ENCODE results near the gene OPN1MW3. TPM values are rescaled to one million over a fixed set of nuclear protein-coding genes. Genes with fewer than 3 reads are reported as not detected.
"Not testable (repeated sequence)": the region's sequence is repeated elsewhere in the genome, so short reads cannot be mapped to it uniquely, and the experiment has no call there.

OPN1MW3 gene
- total RNA-seq, result not detected

DNA sequence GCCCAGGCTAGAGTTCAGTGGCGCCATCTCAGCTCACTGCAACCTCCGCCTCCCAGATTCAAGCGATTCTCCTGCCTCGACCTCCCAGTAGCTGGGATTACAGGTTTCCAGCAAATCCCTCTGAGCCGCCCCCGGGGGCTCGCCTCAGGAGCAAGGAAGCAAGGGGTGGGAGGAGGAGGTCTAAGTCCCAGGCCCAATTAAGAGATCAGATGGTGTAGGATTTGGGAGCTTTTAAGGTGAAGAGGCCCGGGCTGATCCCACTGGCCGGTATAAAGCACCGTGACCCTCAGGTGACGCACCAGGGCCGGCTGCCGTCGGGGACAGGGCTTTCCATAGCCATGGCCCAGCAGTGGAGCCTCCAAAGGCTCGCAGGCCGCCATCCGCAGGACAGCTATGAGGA, at the start of gene OPN1MW3:
TSS of gene OPN1MW3 (plus strand) at position 301 of the 400 bp plus-strand sequence. CDS start at position 339, 38 bp downstream.
- intact Hi-C loops (cut with DNase I); DNase-seq (ENCODE audit: low spot score); ATAC-seq: not testable (repeated sequence)

DNA sequence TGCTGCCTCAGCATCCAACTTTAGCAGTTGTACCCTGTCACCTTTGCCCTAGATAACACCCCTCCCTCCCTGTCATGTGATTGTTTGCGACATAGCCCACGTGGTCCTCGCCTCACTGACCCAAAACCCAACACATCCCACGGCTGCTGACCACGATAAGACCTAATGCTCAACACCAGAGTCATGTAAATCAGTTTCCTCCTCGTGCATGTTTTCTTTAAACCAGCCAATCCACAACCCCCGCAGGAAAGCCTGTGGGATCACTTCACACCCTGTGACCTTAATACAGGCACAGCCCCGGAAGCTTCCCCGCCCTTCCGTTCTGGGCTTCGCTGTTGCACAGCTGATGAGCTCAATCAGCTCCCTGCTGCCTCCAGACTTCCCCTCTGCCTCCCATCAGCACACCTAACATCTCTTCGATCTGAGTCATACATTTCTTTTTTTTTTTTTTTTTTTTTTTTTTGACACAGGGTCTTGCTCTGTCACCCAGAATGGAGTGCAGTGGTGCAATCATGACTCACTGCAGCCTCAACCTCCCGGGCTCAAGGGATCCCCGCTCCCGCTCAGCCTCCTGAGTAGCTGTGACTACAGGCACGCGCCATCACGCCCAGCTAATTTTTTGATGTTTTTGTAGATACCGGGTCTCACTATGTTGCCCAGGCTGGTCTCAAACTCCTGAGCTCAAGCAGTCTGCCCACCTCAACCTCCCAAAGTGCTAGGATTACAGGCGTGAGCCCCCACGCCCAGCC, 47.5 kb upstream of the OPN1MW3 start:
- intact Hi-C loops (cut with DNase I); DNase-seq (ENCODE audit: low spot score): not testable (repeated sequence)
- peak; percentile 92 for ATAC-seq

DNA sequence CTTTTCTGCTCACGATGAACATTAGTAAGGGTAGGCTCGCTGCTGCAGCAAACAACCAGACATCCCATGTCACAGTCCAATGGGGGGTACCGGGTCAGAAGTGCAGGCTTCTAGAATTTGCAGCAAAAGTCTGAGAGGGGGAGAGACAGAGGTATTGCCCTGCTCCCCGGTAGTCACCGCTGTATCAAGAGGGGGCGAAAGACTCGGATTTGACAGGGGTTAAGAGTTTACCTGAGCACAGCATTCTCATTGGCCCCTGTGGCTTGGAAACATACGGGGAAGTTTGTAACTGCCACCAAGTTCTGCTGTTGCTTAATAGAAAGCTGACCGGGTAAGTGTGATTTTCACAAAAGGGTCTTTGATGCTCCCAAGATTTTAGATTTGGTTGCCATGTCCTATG, 46.3 kb upstream of the OPN1MW3 start:
- DNase-seq (ENCODE audit: low spot score); ATAC-seq; intact Hi-C loops (cut with DNase I): not testable (repeated sequence)

DNA sequence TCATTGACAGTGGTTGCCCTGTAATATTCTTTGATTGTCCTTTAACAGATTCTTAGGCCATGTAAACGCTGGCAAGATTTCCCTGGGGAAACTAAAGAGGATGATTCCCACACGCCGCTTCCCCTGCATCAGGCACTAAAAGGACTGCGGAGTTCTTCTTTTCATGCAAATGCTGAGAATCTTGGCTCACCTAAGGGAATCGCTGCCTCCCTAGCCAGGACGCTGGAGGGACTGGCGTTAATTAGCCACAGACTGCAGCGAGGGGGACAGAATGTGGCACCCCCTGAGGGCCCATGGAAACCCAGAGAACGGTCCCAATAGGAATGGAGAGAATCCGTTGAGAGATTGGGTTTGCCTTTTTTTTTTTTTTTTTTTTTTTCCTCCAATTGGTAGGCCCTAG, 45.9 kb upstream of the OPN1MW3 start:
- intact Hi-C loops (cut with DNase I); DNase-seq (ENCODE audit: low spot score); ATAC-seq: not testable (repeated sequence)

DNA sequence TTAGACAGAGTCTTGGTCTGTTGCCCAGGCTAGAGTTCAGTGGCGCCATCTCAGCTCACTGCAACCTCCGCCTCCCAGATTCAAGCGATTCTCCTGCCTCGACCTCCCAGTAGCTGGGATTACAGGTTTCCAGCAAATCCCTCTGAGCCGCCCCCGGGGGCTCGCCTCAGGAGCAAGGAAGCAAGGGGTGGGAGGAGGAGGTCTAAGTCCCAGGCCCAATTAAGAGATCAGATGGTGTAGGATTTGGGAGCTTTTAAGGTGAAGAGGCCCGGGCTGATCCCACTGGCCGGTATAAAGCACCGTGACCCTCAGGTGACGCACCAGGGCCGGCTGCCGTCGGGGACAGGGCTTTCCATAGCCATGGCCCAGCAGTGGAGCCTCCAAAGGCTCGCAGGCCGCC, 37.9 kb upstream of the OPN1MW3 start, which contains the start of gene OPN1MW2:
TSS of gene OPN1MW2 (plus strand) at position 301 of the 400 bp plus-strand sequence. CDS start at position 361, 60 bp downstream.
- ATAC-seq; intact Hi-C loops (cut with DNase I); DNase-seq (ENCODE audit: low spot score): not testable (repeated sequence)

DNA sequence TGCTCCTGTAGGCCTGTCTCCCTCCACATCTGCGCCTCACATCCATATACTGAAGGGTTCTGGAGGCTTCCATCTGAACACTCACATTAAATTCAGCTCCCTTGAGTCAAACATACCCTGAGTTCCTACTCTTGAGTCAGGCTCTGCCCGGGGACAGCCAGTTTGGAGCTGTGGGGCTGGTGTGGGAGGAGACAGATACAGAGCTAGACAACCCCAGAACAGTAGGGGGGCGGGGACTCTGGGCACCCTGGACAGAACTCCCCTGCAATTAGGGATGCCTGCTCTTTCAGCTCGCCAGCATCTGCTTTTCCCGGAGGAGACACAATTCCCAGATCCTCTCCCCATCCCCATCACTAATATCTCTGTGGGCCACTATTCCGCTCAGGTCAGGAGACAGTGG, 32.1 kb upstream of the OPN1MW3 start:
- not testable (repeated sequence) for ATAC-seq

DNA sequence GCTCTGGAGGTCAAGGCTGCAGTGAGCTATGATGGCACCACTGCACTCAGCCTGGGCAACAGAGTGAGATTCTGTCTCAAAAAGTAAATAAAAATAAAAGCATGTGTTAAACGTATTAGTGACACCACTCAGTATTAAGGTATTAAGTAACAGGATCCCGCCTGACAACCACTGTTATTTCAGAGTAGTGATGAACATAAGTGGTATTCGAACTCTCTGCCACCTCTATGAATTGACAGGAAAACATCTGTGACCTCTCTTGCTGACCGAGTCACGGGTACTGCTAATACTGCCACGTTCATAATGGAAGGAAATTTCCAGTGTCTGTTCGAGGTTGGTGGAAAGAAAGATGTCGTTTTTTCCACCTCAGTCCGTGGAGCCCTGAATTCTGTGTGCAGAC, 30.7 kb upstream of the OPN1MW3 start:
- ATAC-seq; intact Hi-C loops (cut with DNase I); DNase-seq (ENCODE audit: low spot score): not testable (repeated sequence)

More for the DNA sequence above, 32.1 kb upstream of the OPN1MW3 start:
- intact Hi-C loops (cut with DNase I); DNase-seq (ENCODE audit: low spot score): not testable (repeated sequence)

DNA sequence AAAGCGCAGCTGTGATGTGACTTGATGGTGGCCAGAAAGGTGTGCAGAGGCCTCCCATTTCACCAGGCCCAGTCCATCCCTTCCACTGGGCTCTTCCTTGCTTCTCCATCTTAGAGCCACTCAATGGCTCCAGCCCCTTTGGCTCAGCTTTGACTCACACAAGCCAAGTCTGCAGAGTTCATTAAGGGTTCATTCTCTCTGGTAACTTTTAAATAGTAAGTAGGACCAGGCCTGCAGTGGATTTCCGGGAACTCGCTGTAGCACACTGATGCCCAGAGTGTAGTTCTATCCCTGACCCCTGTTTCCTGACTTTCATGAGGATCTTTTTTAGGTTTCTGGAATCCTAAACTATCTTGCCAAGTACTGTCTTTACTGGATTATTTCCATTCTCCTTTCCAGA, 25.9 kb upstream of the OPN1MW3 start:
- intact Hi-C loops (cut with DNase I); DNase-seq (ENCODE audit: low spot score): not testable (repeated sequence)
- ATAC-seq, result peak; percentile 75

DNA sequence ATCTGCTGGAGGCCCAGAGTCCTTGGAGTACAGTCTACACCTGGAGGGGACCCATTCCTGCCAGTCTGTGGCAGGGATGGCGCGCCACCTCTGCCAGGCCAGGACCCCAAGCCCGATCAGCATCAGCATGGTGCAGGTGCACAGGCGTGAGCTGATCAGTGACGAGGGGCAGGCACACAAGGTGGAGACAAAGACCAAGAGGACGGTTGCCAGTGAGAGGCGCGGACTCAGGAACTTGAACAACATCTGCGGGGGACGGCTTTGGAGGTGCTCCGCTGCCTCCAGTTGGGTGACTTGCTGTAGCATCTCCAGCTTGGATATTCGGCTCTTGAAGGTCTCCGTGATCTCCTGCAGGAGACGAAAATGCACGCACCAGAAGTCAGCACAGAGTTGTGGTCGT, 23.8 kb upstream of the OPN1MW3 start:
- ATAC-seq; intact Hi-C loops (cut with DNase I); DNase-seq (ENCODE audit: low spot score): not testable (repeated sequence)

DNA sequence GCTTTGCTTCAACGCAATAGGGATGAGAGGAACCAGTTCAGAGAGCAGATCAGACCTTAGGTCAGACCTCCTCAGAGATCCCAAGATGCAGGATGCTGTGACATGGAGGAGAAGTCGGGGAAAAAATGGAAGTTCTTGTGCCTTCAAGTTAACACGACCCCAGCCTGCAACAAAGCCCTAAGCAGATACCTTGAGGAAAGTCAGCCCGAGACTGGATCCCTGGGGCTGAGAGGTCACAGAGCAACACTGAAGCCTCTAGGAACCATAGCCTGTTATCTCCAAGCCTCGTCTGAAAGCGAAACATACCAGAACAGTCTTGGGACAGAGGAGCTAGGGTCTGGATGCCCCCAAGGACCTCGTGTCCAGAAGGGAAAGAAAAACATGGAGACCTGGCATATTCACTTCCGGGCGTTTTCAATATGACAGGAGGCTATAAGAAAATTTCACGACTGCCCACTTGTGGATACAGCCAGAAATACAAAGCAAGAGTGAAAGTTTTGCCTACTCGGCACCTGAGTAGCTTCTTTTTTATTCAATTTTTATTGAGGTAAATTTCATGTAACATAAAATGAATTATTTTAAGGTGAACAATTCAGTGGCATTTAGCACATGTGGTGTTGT, 18.3 kb upstream of the OPN1MW3 start:
- ATAC-seq; intact Hi-C loops (cut with DNase I); DNase-seq (ENCODE audit: low spot score): not testable (repeated sequence)

DNA sequence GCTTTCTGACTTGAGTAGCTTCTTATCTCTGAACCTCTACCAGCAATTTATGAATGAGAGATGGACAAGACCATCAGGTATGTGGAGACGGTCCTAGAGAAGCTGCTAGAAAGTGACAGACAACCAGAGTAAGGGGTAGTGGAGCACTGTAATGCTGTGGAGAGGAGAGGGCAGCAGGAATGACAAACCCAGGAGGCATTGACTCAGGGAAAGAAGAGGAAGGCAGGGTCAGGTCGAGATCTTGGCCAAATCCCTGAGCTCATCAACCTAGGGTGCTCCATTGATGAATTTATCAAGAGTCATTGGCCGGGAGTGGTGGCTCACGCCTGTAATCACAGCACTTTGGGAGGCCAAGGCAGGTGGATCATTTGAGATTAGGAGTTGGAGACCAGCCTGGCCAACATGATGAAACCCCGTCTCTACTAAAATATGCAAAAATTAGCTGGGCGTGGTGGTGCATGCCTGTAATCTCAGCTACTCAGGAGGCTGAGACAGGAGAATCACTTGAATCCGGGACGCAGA, 17.3 kb upstream of the OPN1MW3 start:
- DNase-seq (ENCODE audit: low spot score); intact Hi-C loops (cut with DNase I); ATAC-seq: not testable (repeated sequence)

DNA sequence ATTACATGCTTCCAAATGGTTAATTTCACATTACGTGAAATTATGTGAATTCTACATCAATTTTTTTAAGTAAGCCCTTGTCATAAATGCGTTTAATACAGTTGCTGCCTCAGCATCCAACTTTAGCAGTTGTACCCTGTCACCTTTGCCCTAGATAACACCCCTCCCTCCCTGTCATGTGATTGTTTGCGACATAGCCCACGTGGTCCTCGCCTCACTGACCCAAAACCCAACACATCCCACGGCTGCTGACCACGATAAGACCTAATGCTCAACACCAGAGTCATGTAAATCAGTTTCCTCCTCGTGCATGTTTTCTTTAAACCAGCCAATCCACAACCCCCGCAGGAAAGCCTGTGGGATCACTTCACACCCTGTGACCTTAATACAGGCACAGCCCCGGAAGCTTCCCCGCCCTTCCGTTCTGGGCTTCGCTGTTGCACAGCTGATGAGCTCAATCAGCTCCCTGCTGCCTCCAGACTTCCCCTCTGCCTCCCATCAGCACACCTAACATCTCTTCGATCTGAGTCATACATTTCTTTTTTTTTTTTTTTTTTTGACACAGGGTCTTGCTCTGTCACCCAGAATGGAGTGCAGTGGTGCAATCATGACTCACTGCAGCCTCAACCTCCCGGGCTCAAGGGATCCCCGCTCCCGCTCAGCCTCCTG, 9.9 kb upstream of the OPN1MW3 start:
- peak; percentile 91 for ATAC-seq
- DNase-seq (ENCODE audit: low spot score); intact Hi-C loops (cut with DNase I): not testable (repeated sequence)

DNA sequence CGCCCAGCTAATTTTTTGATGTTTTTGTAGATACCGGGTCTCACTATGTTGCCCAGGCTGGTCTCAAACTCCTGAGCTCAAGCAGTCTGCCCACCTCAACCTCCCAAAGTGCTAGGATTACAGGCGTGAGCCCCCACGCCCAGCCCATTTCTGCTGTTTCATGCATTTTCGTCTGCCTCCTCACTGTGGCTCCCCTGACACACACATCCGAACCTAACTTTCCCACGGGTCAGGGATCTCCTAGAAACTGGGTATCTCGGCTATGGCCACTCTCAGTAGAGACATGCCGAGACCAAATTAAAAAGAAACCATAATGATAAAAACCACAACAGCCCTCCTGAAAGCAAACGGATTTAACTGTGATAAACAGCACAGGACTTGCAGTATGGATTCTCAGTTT, 9.3 kb upstream of the OPN1MW3 start:
- peak; percentile 22 for ATAC-seq
- intact Hi-C loops (cut with DNase I), result not testable (repeated sequence)

DNA sequence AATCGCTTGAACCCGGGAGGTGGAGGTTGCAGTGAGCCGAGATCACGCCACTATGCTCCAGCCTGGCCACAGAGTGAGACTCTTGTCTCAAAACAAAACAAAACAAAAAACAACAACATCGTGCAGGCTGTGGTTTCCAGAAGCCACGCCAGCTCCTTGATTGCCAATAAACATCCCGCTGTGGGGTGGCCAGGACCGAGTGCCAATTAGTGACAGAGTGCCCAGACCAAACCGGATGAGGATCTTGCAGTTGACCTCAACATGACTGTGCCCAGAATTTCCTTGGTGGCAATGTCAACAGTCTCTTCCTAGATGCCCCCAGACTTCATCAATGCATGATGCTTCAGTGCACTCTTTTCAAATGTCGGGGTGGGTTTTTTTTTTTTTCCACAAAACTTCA, 1.3 kb downstream of the OPN1MW3 start:
- intact Hi-C loops (cut with DNase I); DNase-seq (ENCODE audit: low spot score); ATAC-seq: not testable (repeated sequence)

More for the DNA sequence above, 9.3 kb upstream of the OPN1MW3 start:
- not testable (repeated sequence) for DNase-seq (ENCODE audit: low spot score)

DNA sequence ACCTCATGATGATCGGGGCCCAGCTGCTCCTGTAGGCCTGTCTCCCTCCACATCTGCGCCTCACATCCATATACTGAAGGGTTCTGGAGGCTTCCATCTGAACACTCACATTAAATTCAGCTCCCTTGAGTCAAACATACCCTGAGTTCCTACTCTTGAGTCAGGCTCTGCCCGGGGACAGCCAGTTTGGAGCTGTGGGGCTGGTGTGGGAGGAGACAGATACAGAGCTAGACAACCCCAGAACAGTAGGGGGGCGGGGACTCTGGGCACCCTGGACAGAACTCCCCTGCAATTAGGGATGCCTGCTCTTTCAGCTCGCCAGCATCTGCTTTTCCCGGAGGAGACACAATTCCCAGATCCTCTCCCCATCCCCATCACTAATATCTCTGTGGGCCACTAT, 5.7 kb downstream of the OPN1MW3 start:
- DNase-seq (ENCODE audit: low spot score); intact Hi-C loops (cut with DNase I); ATAC-seq: not testable (repeated sequence)

DNA sequence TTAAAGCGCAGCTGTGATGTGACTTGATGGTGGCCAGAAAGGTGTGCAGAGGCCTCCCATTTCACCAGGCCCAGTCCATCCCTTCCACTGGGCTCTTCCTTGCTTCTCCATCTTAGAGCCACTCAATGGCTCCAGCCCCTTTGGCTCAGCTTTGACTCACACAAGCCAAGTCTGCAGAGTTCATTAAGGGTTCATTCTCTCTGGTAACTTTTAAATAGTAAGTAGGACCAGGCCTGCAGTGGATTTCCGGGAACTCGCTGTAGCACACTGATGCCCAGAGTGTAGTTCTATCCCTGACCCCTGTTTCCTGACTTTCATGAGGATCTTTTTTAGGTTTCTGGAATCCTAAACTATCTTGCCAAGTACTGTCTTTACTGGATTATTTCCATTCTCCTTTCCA, 11.9 kb downstream of the OPN1MW3 start:
- intact Hi-C loops (cut with DNase I), result not testable (repeated sequence)
- peak; percentile 87 for ATAC-seq

DNA sequence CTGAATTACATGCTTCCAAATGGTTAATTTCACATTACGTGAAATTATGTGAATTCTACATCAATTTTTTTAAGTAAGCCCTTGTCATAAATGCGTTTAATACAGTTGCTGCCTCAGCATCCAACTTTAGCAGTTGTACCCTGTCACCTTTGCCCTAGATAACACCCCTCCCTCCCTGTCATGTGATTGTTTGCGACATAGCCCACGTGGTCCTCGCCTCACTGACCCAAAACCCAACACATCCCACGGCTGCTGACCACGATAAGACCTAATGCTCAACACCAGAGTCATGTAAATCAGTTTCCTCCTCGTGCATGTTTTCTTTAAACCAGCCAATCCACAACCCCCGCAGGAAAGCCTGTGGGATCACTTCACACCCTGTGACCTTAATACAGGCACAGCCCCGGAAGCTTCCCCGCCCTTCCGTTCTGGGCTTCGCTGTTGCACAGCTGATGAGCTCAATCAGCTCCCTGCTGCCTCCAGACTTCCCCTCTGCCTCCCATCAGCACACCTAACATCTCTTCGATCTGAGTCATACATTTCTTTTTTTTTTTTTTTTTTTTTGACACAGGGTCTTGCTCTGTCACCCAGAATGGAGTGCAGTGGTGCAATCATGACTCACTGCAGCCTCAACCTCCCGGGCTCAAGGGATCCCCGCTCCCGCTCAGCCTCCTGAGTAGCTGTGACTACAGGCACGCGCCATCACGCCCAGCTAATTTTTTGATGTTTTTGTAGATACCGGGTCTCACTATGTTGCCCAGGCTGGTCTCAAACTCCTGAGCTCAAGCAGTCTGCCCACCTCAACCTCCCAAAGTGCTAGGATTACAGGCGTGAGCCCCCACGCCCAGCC, 27.3 kb downstream of the OPN1MW3 start:
- intact Hi-C loops (cut with DNase I); DNase-seq (ENCODE audit: low spot score): not testable (repeated sequence)
- peak; percentile 92 for ATAC-seq

More for the DNA sequence above, 11.9 kb downstream of the OPN1MW3 start:
- not testable (repeated sequence) for DNase-seq (ENCODE audit: low spot score)

DNA sequence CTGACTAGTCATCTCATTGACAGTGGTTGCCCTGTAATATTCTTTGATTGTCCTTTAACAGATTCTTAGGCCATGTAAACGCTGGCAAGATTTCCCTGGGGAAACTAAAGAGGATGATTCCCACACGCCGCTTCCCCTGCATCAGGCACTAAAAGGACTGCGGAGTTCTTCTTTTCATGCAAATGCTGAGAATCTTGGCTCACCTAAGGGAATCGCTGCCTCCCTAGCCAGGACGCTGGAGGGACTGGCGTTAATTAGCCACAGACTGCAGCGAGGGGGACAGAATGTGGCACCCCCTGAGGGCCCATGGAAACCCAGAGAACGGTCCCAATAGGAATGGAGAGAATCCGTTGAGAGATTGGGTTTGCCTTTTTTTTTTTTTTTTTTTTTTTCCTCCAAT, 29.0 kb downstream of the OPN1MW3 start:
- DNase-seq (ENCODE audit: low spot score); intact Hi-C loops (cut with DNase I); ATAC-seq: not testable (repeated sequence)

All from sciatic nerve (tissue), 2 donors.